Activated CD4-positive, alpha-beta memory T cell treated with anti-CD3 and anti-CD28 coated beads for 36 hours (primary cell): ENCODE results near the gene GPX5. TPM values are rescaled to one million over a fixed set of nuclear protein-coding genes. Genes with fewer than 3 reads are reported as not detected.

Experiments
- CTCF ChIA-PET: fragments of 350-600 bp; sonication (Branson Sonifier 250); formaldehyde crosslinking; loops from one replicate; lab custom pipeline; 2021; ENCODE audit warnings: antibody characterized with exemption, inconsistent platforms; lab: Charles Lee
- POLR2A ChIA-PET: fragments of 350-600 bp; sonication (Branson Sonifier 250); formaldehyde crosslinking; loops from one replicate; lab custom pipeline; 2021; ENCODE audit warnings: antibody characterized with exemption; lab: Charles Lee
- DNase-seq: peaks from one replicate; pipeline ENCODE4 v3.0.0-alpha.2; 2020
- H3K27ac Mint-ChIP-seq: one replicate; pipeline ENCODE4 v1.8.0; 2021; ENCODE audit warnings: mixed read lengths
- H3K27me3 Mint-ChIP-seq: one replicate; pipeline ENCODE4 v1.8.0; 2021; ENCODE audit warnings: mixed read lengths
- H3K36me3 Mint-ChIP-seq: one replicate; pipeline ENCODE4 v1.8.0; 2021; ENCODE audit warnings: mixed read lengths
- H3K4me1 Mint-ChIP-seq: one replicate; pipeline ENCODE4 v1.8.0; 2021; ENCODE audit warnings: low read depth, mixed read lengths
- H3K4me3 Mint-ChIP-seq: one replicate; pipeline ENCODE4 v1.8.0; 2021; ENCODE audit warnings: mild to moderate bottlenecking, mixed read lengths
- H3K9me3 Mint-ChIP-seq: one replicate; pipeline ENCODE4 v1.8.0; 2021; ENCODE audit warnings: mixed read lengths
- intact Hi-C: fragments of 100-400 bp; cut with micrococcal nuclease; formaldehyde crosslinking; loops from one replicate; pipeline ENCODE4 v1.15.1; 2023
- total RNA-seq, 2 experiments: library from RNA; stranded (reverse); gene quantifications; one replicate each; pipeline ENCODE4 v1.2.3, GENCODE V29; 2021

Gene GPX5
- total RNA-seq = not detected

GRCh38 chr6:28525496-28526039 lies at the start of gene GPX5:
TSS of gene GPX5 (plus strand) at chr6:28525881. CDS start at chr6:28526014, 133 bp downstream.
- DNase-seq = peak; percentile 41
- Mint-ChIP-seq H3K4me1 (peaks cover 26% of the 10 kb centered on the region), H3K36me3 (no peaks in the 10 kb centered on the region), H3K4me3 (no peak within 1 kb of the TSS), H3K27ac (no peak within 1 kb of the TSS), H3K9me3 (no peaks in the 10 kb centered on the region), H3K27me3 (peaks cover 18% of the 10 kb centered on the region)
- ChIA-PET CTCF (no interaction called here), POLR2A (interaction anchor here (0.6 kb wide), 1 partner anchor 653 kb away, joined by 3 read pairs; a partner anchor contains a TSS)
- intact Hi-C loops = no loop called here

- no peak overlapping the region for H3K4me3 Mint-ChIP-seq
- POLR2A ChIA-PET = no interaction called here
Measured at GRCh38 chr6:28478518-28478917, 47.2 kb upstream of the GPX5 start.

GRCh38 chr6:28480253-28480932 lies 45.3 kb upstream of the GPX5 start:
- intact Hi-C loops = no loop called here
- ChIA-PET CTCF (no interaction called here), POLR2A (no interaction called here)
- Mint-ChIP-seq H3K4me3 (no peak overlapping the region), H3K27me3 (peaks cover 56% of the 10 kb centered on the region), H3K27ac (no peak overlapping the region), H3K36me3 (no peaks in the 10 kb centered on the region), H3K9me3 (no peaks in the 10 kb centered on the region), H3K4me1 (no peaks in the 10 kb centered on the region)
- no peak for DNase-seq

More at GRCh38 chr6:28478518-28478917, 47.2 kb upstream of the GPX5 start:
- intact Hi-C loops = no loop called here
- DNase-seq = no peak
- Mint-ChIP-seq H3K27ac (no peak overlapping the region), H3K27me3 (peaks cover 58% of the 10 kb centered on the region), H3K36me3 (no peaks in the 10 kb centered on the region), H3K4me1 (peaks cover 7% of the 10 kb centered on the region), H3K9me3 (no peaks in the 10 kb centered on the region)
- CTCF ChIA-PET = no interaction called here

GRCh38 chr6:28485482-28485881 lies 40.2 kb upstream of the GPX5 start:
- ChIA-PET POLR2A (no interaction called here), CTCF (no interaction called here)
- Mint-ChIP-seq H3K4me3 (no peak overlapping the region), H3K36me3 (no peaks in the 10 kb centered on the region), H3K9me3 (peaks cover 2% of the 10 kb centered on the region), H3K4me1 (peaks cover 11% of the 10 kb centered on the region), H3K27me3 (peaks cover 62% of the 10 kb centered on the region), H3K27ac (no peak overlapping the region)
- intact Hi-C loops = loop anchor here (5.0 kb wide), 2 partner anchors 57 to 88 kb away; partner anchors contain the start of gene ZSCAN12
- no peak for DNase-seq

- peaks cover 59% of the 10 kb centered on the region for H3K27me3 Mint-ChIP-seq
- intact Hi-C loops = loop anchor here (5.0 kb wide), 2 partner anchors 56 to 89 kb away; partner anchors contain the start of gene ZSCAN12
- H3K27ac Mint-ChIP-seq = no peak overlapping the region
- DNase-seq = no peak
- no peak overlapping the region for H3K4me3 Mint-ChIP-seq
- H3K36me3 Mint-ChIP-seq = no peaks in the 10 kb centered on the region
- H3K9me3 Mint-ChIP-seq = peaks cover 2% of the 10 kb centered on the region
- CTCF ChIA-PET = no interaction called here
- POLR2A ChIA-PET = no interaction called here
- H3K4me1 Mint-ChIP-seq = peaks cover 13% of the 10 kb centered on the region
Measured at GRCh38 chr6:28486533-28486932, 39.1 kb upstream of the GPX5 start.

- H3K27ac Mint-ChIP-seq = no peak overlapping the region
- H3K9me3 Mint-ChIP-seq = peaks cover 2% of the 10 kb centered on the region
- CTCF ChIA-PET = no interaction called here
- POLR2A ChIA-PET = no interaction called here
- H3K36me3 Mint-ChIP-seq = no peaks in the 10 kb centered on the region
- DNase-seq = no peak
- H3K4me3 Mint-ChIP-seq = no peak overlapping the region
- intact Hi-C loops = loop anchor here (5.0 kb wide), 2 partner anchors 55 to 90 kb away; partner anchors contain the start of gene ZSCAN12
- H3K27me3 Mint-ChIP-seq = peaks cover 61% of the 10 kb centered on the region
- H3K4me1 Mint-ChIP-seq = peaks cover 16% of the 10 kb centered on the region
Measured at GRCh38 chr6:28486988-28487742, 38.5 kb upstream of the GPX5 start.

- POLR2A ChIA-PET = no interaction called here
- Mint-ChIP-seq H3K4me3 (peak overlapping the region; percentile 56), H3K27ac (peak overlapping the region; percentile 38), H3K36me3 (no peaks in the 10 kb centered on the region), H3K27me3 (peaks cover 63% of the 10 kb centered on the region), H3K9me3 (peaks cover 2% of the 10 kb centered on the region), H3K4me1 (peaks cover 16% of the 10 kb centered on the region)
- CTCF ChIA-PET = no interaction called here
- DNase-seq = peak; percentile 42
- intact Hi-C loops = loop anchor here (5.0 kb wide), 2 partner anchors 53 to 92 kb away; partner anchors contain the start of gene ZSCAN12
Measured at GRCh38 chr6:28488916-28489365, 36.7 kb upstream of the GPX5 start.

GRCh38 chr6:28489366-28490204 lies 36.1 kb upstream of the GPX5 start:
- DNase-seq = peak; percentile 66
- H3K27ac Mint-ChIP-seq = no peak overlapping the region
- POLR2A ChIA-PET = no interaction called here
- intact Hi-C loops = loop anchor here (5.0 kb wide), 2 partner anchors 53 to 92 kb away; partner anchors contain the start of gene ZSCAN12
- H3K4me3 Mint-ChIP-seq = peak overlapping the region; percentile 56
- peaks cover 16% of the 10 kb centered on the region for H3K4me1 Mint-ChIP-seq
- CTCF ChIA-PET = no interaction called here
- H3K36me3 Mint-ChIP-seq = no peaks in the 10 kb centered on the region
- peaks cover 63% of the 10 kb centered on the region for H3K27me3 Mint-ChIP-seq
- H3K9me3 Mint-ChIP-seq = peaks cover 2% of the 10 kb centered on the region

GRCh38 chr6:28490205-28490890 lies 35.3 kb upstream of the GPX5 start:
- Mint-ChIP-seq H3K27me3 (peaks cover 62% of the 10 kb centered on the region), H3K9me3 (peaks cover 2% of the 10 kb centered on the region)
- CTCF ChIA-PET = no interaction called here

GRCh38 chr6:28491984-28492317 lies 33.7 kb upstream of the GPX5 start:
- ChIA-PET CTCF (no interaction called here), POLR2A (no interaction called here)
- DNase-seq = no peak
- H3K27ac Mint-ChIP-seq = no peak overlapping the region
- peaks cover 16% of the 10 kb centered on the region for H3K4me1 Mint-ChIP-seq
- no peaks in the 10 kb centered on the region for H3K36me3 Mint-ChIP-seq
- peaks cover 54% of the 10 kb centered on the region for H3K27me3 Mint-ChIP-seq
- H3K9me3 Mint-ChIP-seq = no peaks in the 10 kb centered on the region
- intact Hi-C loops = no loop called here
- no peak overlapping the region for H3K4me3 Mint-ChIP-seq

More at GRCh38 chr6:28490205-28490890, 35.3 kb upstream of the GPX5 start:
- DNase-seq = peak; percentile 23
- POLR2A ChIA-PET = no interaction called here
- Mint-ChIP-seq H3K4me3 (peak overlapping the region; percentile 56), H3K4me1 (peaks cover 16% of the 10 kb centered on the region), H3K36me3 (no peaks in the 10 kb centered on the region), H3K27ac (no peak overlapping the region)
- intact Hi-C loops = no loop called here
